Neural progenitor cell (in vitro differentiated cells): Measurements from ENCODE around the gene PROX2.

ENCODE experiments used
- CTCF ChIP-seq: fragments of 200-600 bp; sonication (generic); IDR thresholded peaks from 2 replicates; pipeline ENCODE4 v1.5.1; 2017; ENCODE audit warnings: antibody characterized with exemption, mild to moderate bottlenecking
- EZH2 ChIP-seq: fragments of 200-600 bp; sonication (generic); IDR thresholded peaks from 2 replicates; pipeline ENCODE4 v1.6.1; 2017; ENCODE audit warnings: antibody characterized with exemption, mild to moderate bottlenecking, moderate library complexity

GRCh38 chr14:74912111-74912510 lies 36.2 kb upstream of the PROX2 start:
- TF ChIP-seq CTCF (no peak), EZH2 (no peak)
